Transverse colon (tissue), 4 donors: Measurements from ENCODE around the gene ZFY.

Experiments
- CTCF ChIP-seq, 5 experiments: fragments of 200-600 bp in 3 of 5; fragments of 450-650 bp in 2 of 5; sonication (generic) in 3 of 5; IDR thresholded peaks; 1 replicate in 2 of 5; 2 replicates in 3 of 5; pipeline ENCODE4 v1.5.1; 2016 to 2017; ENCODE audit warnings: antibody characterized with exemption in 5 of 5, inconsistent platforms in 3 of 5, mild to moderate bottlenecking in 2 of 5, moderate library complexity in 1 of 5
- EP300 ChIP-seq: sonication (generic); formaldehyde crosslinking; IDR thresholded peaks from one replicate; pipeline ENCODE4 v1.6.1; 2017; ENCODE audit warnings: antibody characterized with exemption, low read depth
- POLR2A ChIP-seq: fragments of 450-650 bp; IDR thresholded peaks from one replicate; pipeline ENCODE4 v1.6.1; 2016; ENCODE audit warnings: antibody characterized with exemption, mild to moderate bottlenecking, moderate library complexity
- POLR2AphosphoS5 ChIP-seq, 3 donors: sonication (generic); formaldehyde crosslinking; IDR thresholded peaks; one replicate each; pipeline ENCODE4 v1.6.1; 2016; ENCODE audit warnings: antibody characterized with exemption in 3 of 3

- TF ChIP-seq CTCF (IDR thresholded peaks at IDR 0.05) (no peak), POLR2A (no peak), EP300 (no peak), POLR2AphosphoS5 (IDR thresholded peaks at IDR 0.05) (no peak)
Observed at GRCh38 chrY:2969561-2969960, 34.4 kb downstream of the ZFY start.
